Measurements from ENCODE around the gene IGSF9B. TPM values are rescaled to one million over a fixed set of nuclear protein-coding genes. Genes with fewer than 3 reads are reported as not detected.

Gene IGSF9B
- total RNA-seq, 2 donors from 2014 or later = 25.4 to 279 TPM

GRCh38 chr11:133930053-133930766 lies 26.6 kb downstream of the IGSF9B start:
- H3K27me3 Mint-ChIP-seq = no peaks in the 10 kb centered on the region
- no peak for ATAC-seq (replicated peaks)
- H3K36me3 Mint-ChIP-seq (ENCODE audit: low read depth) = peaks cover 90% of the 10 kb centered on the region
- peaks cover 31% of the 10 kb centered on the region for H3K4me1 Mint-ChIP-seq
- H3K4me3 Mint-ChIP-seq = peak overlapping the region; percentile 87
- peak overlapping the region; percentile 99 for H3K27ac Mint-ChIP-seq
- no peaks in the 10 kb centered on the region for H3K9me3 Mint-ChIP-seq

DNA sequence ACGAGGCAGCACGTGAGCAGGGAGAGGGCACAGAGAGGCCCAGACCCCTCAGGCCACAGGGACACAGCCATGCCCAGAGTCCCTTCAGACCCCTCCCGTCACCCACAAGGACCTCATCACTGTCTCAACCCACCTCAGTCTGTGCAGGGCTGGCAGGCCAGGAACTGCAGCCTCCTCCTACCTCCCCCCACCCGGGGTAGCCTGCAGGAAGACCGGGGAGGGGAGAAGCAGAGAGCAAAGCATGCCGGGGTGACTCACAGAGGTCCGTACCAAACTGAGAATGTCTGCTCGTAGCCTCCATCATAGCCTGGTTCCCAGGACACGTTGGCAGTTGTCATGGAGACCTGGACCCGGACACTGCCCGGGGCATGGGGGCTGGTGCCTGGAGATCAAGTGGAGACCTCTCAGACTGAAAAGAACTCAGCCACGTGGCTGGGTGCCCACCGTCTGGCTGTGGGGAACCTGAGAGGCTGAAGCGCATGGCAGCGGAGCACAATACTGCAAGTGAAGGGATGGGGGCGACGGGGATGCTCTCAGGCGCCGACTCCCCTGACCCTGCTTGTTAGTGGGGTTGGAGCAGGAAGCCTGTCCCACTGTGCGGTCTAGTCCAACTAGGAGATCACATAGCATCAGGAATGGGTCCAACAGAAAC lies 27.2 kb downstream of the IGSF9B start:
- Mint-ChIP-seq H3K4me3 (peak overlapping the region; percentile 87), H3K27ac (peak overlapping the region; percentile 99), H3K27me3 (no peaks in the 10 kb centered on the region), H3K4me1 (peaks cover 27% of the 10 kb centered on the region), H3K9me3 (no peaks in the 10 kb centered on the region), H3K36me3 (ENCODE audit: low read depth) (peaks cover 90% of the 10 kb centered on the region)
- ATAC-seq (replicated peaks) = peak; percentile 28

DNA sequence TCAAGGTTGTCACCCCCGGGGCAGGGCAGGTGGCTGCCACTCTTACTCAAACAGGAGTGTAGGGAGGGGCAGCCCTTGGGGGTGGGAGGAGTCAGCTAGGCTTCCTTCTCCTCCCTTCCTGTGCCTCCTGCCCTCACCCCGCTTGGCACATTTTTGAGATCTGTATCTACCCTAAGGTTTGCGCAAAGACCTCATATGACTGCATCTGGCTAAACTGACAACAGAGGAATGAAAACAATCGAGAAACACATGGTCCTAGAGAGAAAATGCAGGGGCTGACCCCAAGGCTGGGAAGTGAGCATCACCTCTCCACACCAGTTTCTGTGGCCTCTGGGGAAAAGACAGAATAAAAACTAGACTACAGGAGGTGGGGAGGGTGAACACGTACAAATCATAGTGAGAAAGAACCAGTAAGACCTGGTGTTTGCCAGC lies 28.1 kb downstream of the IGSF9B start:
- ATAC-seq (replicated peaks) = peak; percentile 85
- Mint-ChIP-seq H3K27me3 (no peaks in the 10 kb centered on the region), H3K9me3 (no peaks in the 10 kb centered on the region), H3K27ac (peak overlapping the region; percentile 99), H3K36me3 (ENCODE audit: low read depth) (peaks cover 90% of the 10 kb centered on the region), H3K4me3 (peak overlapping the region; percentile 87), H3K4me1 (peaks cover 26% of the 10 kb centered on the region)

- H3K27me3 Mint-ChIP-seq = no peaks in the 10 kb centered on the region
- peaks cover 90% of the 10 kb centered on the region for H3K36me3 Mint-ChIP-seq (ENCODE audit: low read depth)
- no peaks in the 10 kb centered on the region for H3K9me3 Mint-ChIP-seq
- H3K4me3 Mint-ChIP-seq = peak overlapping the region; percentile 87
- H3K27ac Mint-ChIP-seq = peak overlapping the region; percentile 99
- H3K4me1 Mint-ChIP-seq = peaks cover 26% of the 10 kb centered on the region
- ATAC-seq (replicated peaks) = peak; percentile 7
Observed at GRCh38 chr11:133927690-133928627, 28.8 kb downstream of the IGSF9B start.

- Mint-ChIP-seq H3K36me3 (ENCODE audit: low read depth) (peaks cover 94% of the 10 kb centered on the region), H3K27ac (no peak overlapping the region)
- no peak for ATAC-seq (replicated peaks)
Observed at GRCh38 chr11:133926466-133927246, 30.1 kb downstream of the IGSF9B start.

DNA sequence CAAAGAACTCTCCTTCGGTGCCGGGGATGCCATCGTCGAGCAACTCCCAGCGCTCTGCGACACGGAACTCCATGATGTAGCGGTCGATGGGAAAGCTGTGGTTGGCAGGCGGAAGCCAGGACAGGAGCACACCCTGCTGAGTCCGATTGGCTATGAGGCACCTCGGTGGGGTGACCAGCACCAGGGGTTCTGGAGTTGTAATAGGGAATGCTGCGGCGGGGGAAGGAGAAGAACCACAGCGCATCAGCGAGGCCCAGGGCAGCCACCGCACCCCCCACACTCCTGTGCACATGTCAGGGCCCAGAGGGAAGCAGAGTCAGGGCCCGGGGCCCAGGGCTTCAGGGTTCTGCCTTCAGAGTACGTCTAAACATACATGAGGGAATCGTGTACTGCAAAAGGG lies 31.0 kb downstream of the IGSF9B start:
- H3K27me3 Mint-ChIP-seq = no peaks in the 10 kb centered on the region
- H3K4me3 Mint-ChIP-seq = no peak overlapping the region
- ATAC-seq (replicated peaks) = no peak
- H3K36me3 Mint-ChIP-seq (ENCODE audit: low read depth) = peaks cover 97% of the 10 kb centered on the region
- no peaks in the 10 kb centered on the region for H3K9me3 Mint-ChIP-seq
- peaks cover 20% of the 10 kb centered on the region for H3K4me1 Mint-ChIP-seq
- no peak overlapping the region for H3K27ac Mint-ChIP-seq

More at GRCh38 chr11:133926466-133927246, 30.1 kb downstream of the IGSF9B start:
- Mint-ChIP-seq H3K9me3 (no peaks in the 10 kb centered on the region), H3K4me3 (no peak overlapping the region), H3K4me1 (peaks cover 20% of the 10 kb centered on the region), H3K27me3 (no peaks in the 10 kb centered on the region)

- H3K27ac Mint-ChIP-seq = no peak overlapping the region
- H3K27me3 Mint-ChIP-seq = no peaks in the 10 kb centered on the region
- H3K4me3 Mint-ChIP-seq = no peak overlapping the region
- peaks cover 90% of the 10 kb centered on the region for H3K36me3 Mint-ChIP-seq (ENCODE audit: low read depth)
- H3K9me3 Mint-ChIP-seq = no peaks in the 10 kb centered on the region
- H3K4me1 Mint-ChIP-seq = peaks cover 19% of the 10 kb centered on the region
- ATAC-seq (replicated peaks) = no peak
Observed at GRCh38 chr11:133924661-133925060, 32.1 kb downstream of the IGSF9B start.

- H3K4me1 Mint-ChIP-seq = peaks cover under 1% of the 10 kb centered on the region
- no peak for ATAC-seq (replicated peaks)
- peaks cover 82% of the 10 kb centered on the region for H3K36me3 Mint-ChIP-seq (ENCODE audit: low read depth)
- no peak overlapping the region for H3K4me3 Mint-ChIP-seq
- H3K9me3 Mint-ChIP-seq = no peaks in the 10 kb centered on the region
- H3K27me3 Mint-ChIP-seq = no peaks in the 10 kb centered on the region
- H3K27ac Mint-ChIP-seq = no peak overlapping the region
Observed at GRCh38 chr11:133922078-133922870, 34.5 kb downstream of the IGSF9B start.

GRCh38 chr11:133921513-133921912 lies 35.3 kb downstream of the IGSF9B start:
- H3K9me3 Mint-ChIP-seq = no peaks in the 10 kb centered on the region
- H3K27ac Mint-ChIP-seq = no peak overlapping the region
- H3K36me3 Mint-ChIP-seq (ENCODE audit: low read depth) = peaks cover 83% of the 10 kb centered on the region

GRCh38 chr11:133921026-133921425 lies 35.7 kb downstream of the IGSF9B start:
- Mint-ChIP-seq H3K27ac (no peak overlapping the region), H3K4me1 (no peaks in the 10 kb centered on the region), H3K36me3 (ENCODE audit: low read depth) (peaks cover 83% of the 10 kb centered on the region), H3K9me3 (no peaks in the 10 kb centered on the region), H3K4me3 (no peak overlapping the region), H3K27me3 (no peaks in the 10 kb centered on the region)
- ATAC-seq (replicated peaks) = no peak

More at GRCh38 chr11:133921513-133921912, 35.3 kb downstream of the IGSF9B start:
- no peak for ATAC-seq (replicated peaks)
- no peaks in the 10 kb centered on the region for H3K4me1 Mint-ChIP-seq
- no peak overlapping the region for H3K4me3 Mint-ChIP-seq
- H3K27me3 Mint-ChIP-seq = no peaks in the 10 kb centered on the region

- Mint-ChIP-seq H3K4me3 (no peak overlapping the region), H3K4me1 (no peaks in the 10 kb centered on the region), H3K27me3 (no peaks in the 10 kb centered on the region), H3K27ac (no peak overlapping the region), H3K9me3 (no peaks in the 10 kb centered on the region), H3K36me3 (ENCODE audit: low read depth) (peaks cover 83% of the 10 kb centered on the region)
- peak; percentile 6 for ATAC-seq (replicated peaks)
Observed at GRCh38 chr11:133920109-133920990, 36.4 kb downstream of the IGSF9B start.

- H3K4me1 Mint-ChIP-seq = no peaks in the 10 kb centered on the region
- H3K27me3 Mint-ChIP-seq = no peaks in the 10 kb centered on the region
- H3K27ac Mint-ChIP-seq = no peak overlapping the region
- H3K4me3 Mint-ChIP-seq = peak overlapping the region; percentile 44
- H3K9me3 Mint-ChIP-seq = no peaks in the 10 kb centered on the region
- H3K36me3 Mint-ChIP-seq (ENCODE audit: low read depth) = peaks cover 83% of the 10 kb centered on the region
- ATAC-seq (replicated peaks) = peak; percentile 2
Observed at GRCh38 chr11:133919330-133920108, 37.2 kb downstream of the IGSF9B start.
